RKO (cell line): Measurements from ENCODE around the gene AJUBA.
A peak's percentile ranks its signal among the peaks of the same experiment; 100 is the strongest.
"Not testable (repeated sequence)": the region's sequence is repeated elsewhere in the genome, so short reads cannot be mapped to it uniquely, and the experiment has no call there.

Source experiments
- DNase-seq: peaks from one replicate; pipeline ENCODE4 v3.0.0-alpha.2; 2016; ENCODE audit warnings: low spot score

Gene AJUBA

DNA sequence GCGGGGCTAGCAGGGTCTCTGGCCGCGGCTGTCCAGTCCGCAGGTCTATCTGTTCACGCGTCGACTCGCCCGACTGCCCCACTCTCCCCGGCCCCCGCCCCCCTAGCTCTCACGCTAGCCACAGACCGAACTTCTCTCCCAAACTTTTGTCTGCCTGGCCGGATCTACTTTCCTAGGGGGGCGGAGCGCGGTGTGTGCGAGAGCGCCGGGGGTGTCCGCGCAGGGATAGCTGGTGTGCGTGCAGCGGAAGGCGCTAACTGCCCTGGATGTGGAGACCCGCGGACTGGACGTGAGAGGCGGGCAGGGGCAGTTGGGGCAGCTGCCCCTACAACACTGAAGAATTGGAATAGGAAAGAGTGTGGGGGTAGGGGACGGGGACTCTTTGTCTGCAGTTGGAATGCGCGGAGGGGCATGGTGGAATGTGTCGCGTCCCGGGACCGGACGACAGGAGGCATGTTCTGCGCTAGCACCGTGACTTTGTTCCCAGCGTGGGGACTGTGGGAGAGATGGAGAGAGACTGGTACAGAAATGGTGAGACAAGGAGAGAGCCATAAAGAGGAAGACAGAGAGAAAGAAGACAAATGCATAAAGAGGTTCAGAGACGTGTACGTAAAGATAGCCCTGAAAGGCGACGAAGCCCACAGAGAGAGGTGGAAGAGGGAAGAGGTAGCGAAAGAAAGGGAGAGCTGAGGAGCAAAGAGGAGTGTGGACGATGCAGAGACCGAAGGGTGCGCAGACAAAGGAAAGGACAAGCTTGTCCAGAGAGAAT is at the start of gene AJUBA:
AJUBA (minus strand) TSS at position 75 of the 769 bp plus-strand sequence. CDS start 285 bp downstream, outside the sequence.
- DNase-seq, result peak; percentile 91

DNA sequence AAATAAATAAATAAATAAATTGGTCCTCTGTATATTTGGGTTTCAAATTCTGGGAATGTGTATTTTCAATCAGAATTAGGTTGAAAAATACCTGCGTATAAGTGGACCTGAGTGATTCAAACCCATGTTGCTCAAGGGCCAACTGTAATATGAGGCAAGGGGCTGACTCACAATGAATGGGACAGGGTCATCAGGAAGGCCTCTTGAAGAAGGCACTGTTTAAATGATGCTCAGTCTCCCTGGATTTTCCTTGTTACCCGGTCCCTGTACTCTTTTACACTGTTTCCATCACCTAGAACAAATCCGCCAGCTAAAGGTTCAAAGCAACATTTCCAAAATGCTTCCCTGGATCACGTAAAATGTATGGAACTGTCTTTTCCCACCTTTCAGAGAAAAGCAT is 48.6 kb upstream of the AJUBA start:
- DNase-seq, result peak; percentile 42

- DNase-seq, result no peak
These were observed 46.4 kb upstream of the AJUBA start for GRCh38 chr14:23028799-23029198.

DNA sequence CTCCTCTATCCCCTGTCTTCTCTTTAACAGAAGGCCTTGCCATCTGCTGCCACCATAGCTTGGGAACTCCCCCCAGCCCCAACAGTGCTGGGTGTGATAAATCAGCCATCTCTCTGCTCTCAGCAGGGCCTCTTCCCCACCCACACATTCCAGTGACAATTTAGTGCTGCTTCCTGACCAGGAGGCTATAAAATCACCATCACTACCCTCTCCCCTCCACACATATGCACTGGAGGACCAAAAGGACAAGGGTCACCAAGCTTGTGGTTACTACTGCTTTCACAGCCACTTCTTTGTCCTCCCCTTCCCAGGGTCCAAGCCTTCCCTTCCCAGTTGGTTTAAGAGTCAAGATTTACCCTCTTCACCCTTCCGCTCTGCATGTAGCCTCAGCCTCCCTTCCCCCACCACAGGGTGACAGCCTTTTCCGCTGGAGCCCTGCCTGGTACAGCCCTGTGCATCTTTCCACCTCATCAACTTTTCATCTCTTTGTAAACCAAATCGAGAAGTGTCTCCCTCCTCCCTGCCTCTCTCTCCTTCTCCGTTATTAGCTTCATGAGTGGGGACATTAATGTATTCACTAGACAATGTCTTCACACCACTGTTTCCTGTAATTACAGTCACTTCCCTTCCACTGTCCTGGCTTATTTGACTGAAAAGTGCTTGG is 42.9 kb upstream of the AJUBA start:
- DNase-seq, result no peak

- DNase-seq, result no peak
These were observed 42.3 kb upstream of the AJUBA start for GRCh38 chr14:23024612-23025075.

- no peak for DNase-seq
These were observed 41.4 kb upstream of the AJUBA start for GRCh38 chr14:23023795-23024152.

GRCh38 chr14:23023022-23023794 is 40.9 kb upstream of the AJUBA start:
- DNase-seq, result no peak

DNA sequence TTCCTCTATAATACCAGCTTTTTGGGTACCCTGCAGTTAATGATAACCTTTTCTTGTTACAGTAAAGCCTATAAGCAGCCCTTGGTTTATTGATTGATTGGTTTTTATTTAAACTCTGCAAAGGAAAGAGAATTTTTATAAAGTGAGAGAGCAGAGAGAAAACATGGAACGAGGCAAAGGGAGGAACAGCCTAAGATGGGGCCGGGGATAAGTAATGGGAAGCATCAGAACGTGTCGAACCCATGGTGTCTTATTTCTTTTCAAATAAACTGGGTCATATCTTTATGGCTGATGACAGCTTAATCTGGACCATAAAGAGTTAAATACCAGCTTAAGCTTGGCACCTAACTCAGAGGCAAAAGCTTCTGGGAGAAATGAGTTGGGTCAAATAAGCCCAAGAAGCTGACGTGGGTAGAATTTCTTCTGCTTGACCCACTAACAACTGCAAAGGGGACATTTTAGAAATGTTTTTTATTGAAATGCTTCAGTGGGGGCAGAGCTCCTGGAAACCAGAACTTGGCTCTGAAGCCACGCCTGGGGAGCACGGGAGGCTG is 39.6 kb upstream of the AJUBA start:
- DNase-seq, result no peak

GRCh38 chr14:23021434-23021833 is 39.1 kb upstream of the AJUBA start:
- DNase-seq, result no peak

- no peak for DNase-seq
These were observed 38.1 kb upstream of the AJUBA start for GRCh38 chr14:23020143-23021128.

- no peak for DNase-seq
These were observed 35.8 kb upstream of the AJUBA start for GRCh38 chr14:23018107-23018506.

DNA sequence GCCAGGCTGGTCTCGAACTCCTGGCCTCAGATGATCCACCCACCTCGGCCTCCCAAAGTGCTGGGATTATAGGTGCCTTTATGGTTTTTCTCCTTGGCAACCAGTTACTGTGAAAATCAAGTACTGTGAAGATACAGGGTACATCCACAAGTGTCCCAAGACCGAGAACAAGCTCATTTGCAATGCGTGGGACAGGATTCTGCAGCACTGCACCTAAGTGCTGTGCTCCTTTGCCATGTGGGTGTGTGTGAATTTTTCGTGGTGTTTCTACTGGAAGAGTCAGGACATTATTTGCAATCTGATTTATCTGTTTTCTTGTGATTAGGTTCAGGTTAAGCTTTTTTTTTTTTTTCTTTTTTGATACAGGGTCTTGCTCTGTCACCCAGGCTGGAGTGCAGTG is 34.7 kb upstream of the AJUBA start:
- no peak for DNase-seq

DNA sequence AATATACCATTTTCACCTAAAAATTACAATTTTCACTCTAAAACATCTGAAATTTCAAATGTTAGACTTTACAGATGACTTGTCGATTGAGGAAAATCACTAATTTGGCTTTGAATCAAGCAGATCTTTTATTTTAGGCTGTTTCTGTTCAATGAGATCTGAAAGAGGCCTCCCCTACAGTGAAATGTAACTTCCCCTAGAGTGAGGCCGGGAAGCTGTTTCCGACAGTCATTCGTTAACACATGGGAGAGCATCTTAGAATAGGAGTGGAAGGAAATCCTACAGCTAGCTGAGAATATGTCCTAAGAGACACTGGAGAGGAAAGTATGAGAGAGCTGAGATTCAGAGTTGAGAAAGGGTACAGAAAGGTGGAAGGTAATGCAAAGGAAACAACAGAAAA is 33.3 kb upstream of the AJUBA start:
- no peak for DNase-seq

GRCh38 chr14:23013749-23014054 is 31.4 kb upstream of the AJUBA start:
- not testable (repeated sequence) for DNase-seq

- no peak for DNase-seq
These were observed 30.9 kb upstream of the AJUBA start for GRCh38 chr14:23013054-23013748.

GRCh38 chr14:23009939-23010726 is 27.8 kb upstream of the AJUBA start, which contains the start of gene C14orf93:
Gene C14orf93 (minus strand): TSS chr14:23010143. CDS start chr14:22999023, 11,120 bp downstream.
- peak; percentile 84 for DNase-seq

- peak; percentile 47 for DNase-seq
These were observed 27.2 kb upstream of the AJUBA start for GRCh38 chr14:23009483-23009938.

DNA sequence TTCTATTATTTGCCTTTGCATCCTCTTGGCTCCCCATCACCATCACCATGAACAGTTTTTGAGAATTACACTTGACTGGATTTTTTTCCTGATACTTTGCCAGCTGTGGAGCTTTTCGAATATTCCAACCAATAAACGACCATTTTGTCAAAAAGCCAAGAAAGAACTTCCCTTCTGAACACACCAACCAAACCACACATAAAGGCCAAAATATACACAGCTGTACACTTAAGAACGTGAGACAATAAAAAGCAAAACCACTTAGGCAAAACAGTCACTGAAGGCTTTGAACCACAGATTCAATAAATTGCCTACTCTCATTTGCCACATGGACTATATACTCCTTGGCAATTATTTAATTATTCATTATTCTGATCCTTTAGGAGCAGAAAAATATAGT is 26.5 kb upstream of the AJUBA start:
- DNase-seq, result peak; percentile 70

DNA sequence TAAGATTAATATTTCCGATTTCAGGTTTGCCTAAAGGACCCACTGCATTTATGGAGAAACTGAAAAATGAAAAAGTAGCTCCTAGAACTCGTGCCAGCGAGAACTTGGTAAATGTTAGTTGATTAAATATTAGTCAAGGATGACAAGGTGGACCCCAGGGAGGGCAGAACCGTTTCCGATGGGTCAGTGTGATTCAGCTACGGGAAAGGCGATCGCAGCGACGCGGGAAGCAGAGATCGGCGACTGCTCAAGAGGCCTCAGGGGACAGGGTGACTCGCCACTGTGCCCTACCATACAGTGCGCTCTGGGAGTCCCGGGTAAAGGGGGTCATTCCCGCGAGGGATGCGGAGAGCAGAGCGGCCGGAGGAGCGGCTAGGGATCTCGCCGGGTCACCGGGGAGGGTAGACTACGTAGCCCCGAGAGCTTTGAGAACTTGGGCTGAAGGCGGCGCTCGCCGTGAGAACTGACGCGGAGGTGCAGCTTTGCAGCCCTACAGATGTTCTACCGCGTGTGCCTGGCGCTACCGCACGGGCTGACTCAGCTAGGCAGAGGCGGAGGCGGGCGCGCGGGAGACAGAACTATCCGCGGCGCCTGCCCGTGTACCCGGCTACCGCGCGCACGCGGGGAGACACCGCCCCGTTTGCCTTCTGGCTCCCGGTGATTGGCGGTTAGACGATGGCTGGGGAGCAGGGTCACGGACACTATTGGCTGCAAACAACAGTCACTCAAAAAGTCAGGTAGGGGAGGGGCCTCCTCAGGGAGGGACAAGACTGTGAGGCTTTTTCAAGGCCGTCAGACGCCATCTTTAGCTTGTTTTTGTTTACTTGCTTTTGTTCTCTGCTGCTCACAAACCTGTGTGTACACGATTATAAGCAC is 24.4 kb upstream of the AJUBA start:
- DNase-seq, result peak; percentile 98
